Nephron (organoid): ENCODE data around the gene KSR2.

Source experiments
- H3K27ac Mint-ChIP-seq, 3 experiments: 2 replicates each; pipeline ENCODE4 v1.8.0; 2020; ENCODE audit warnings: mixed read lengths in 3 of 3, mild to moderate bottlenecking in 2 of 3, moderate library complexity in 1 of 3
- H3K27me3 Mint-ChIP-seq: 2 replicates; pipeline ENCODE4 v1.8.0; 2021; ENCODE audit warnings: low read depth, mild to moderate bottlenecking, moderate library complexity, mixed read lengths
- H3K36me3 Mint-ChIP-seq: 2 replicates; pipeline ENCODE4 v1.8.0; 2020; ENCODE audit warnings: low read depth, mixed read lengths
- H3K4me1 Mint-ChIP-seq: 2 replicates; pipeline ENCODE4 v1.8.0; 2020; ENCODE audit warnings: mixed read lengths
- H3K4me3 Mint-ChIP-seq, 3 experiments: 2 replicates each; pipeline ENCODE4 v1.8.0; 2020; ENCODE audit warnings: mild to moderate bottlenecking in 3 of 3, mixed read lengths in 3 of 3, moderate library complexity in 2 of 3
- H3K9me3 Mint-ChIP-seq: 2 replicates; pipeline ENCODE4 v1.8.0; 2020; ENCODE audit warnings: mixed read lengths
- TF ChIP-seq, protein P1 (sequence below), 3 experiments: fragments of 200-600 bp; sonication (generic); IDR thresholded peaks; one replicate each; pipeline ENCODE4 v1.5.0; 2021; ENCODE audit warnings: antibody characterized with exemption in 3 of 3; ENCODE audit not compliant: unreplicated experiment in 3 of 3

KSR2 gene

DNA sequence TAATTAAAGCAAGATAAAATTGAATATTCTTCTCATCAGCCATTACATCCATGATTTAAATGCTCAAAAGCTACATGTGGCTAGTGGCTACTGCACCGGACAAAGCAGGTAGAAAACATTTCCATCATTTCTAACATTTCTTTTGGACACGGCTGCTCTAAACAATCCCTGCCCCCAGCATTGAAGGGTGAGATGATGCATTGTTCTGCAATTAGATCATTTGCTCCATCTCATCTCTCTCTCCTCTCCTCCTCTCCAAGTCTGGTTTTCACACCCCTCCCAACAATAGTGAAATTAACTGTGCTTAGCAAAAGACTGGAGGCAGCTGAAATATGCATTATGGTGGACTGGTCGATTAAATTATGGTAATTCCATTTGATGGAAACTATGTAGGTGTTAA, 288.5 kb downstream of the KSR2 start:
- peaks cover 39% of the 10 kb centered on the region for H3K27me3 Mint-ChIP-seq
- peaks cover 3% of the 10 kb centered on the region for H3K9me3 Mint-ChIP-seq
- H3K36me3 Mint-ChIP-seq, result no peaks in the 10 kb centered on the region
- TF ChIP-seq, protein P1, sequence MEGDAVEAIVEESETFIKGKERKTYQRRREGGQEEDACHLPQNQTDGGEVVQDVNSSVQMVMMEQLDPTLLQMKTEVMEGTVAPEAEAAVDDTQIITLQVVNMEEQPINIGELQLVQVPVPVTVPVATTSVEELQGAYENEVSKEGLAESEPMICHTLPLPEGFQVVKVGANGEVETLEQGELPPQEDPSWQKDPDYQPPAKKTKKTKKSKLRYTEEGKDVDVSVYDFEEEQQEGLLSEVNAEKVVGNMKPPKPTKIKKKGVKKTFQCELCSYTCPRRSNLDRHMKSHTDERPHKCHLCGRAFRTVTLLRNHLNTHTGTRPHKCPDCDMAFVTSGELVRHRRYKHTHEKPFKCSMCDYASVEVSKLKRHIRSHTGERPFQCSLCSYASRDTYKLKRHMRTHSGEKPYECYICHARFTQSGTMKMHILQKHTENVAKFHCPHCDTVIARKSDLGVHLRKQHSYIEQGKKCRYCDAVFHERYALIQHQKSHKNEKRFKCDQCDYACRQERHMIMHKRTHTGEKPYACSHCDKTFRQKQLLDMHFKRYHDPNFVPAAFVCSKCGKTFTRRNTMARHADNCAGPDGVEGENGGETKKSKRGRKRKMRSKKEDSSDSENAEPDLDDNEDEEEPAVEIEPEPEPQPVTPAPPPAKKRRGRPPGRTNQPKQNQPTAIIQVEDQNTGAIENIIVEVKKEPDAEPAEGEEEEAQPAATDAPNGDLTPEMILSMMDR (IDR thresholded peaks at IDR 0.05; ENCODE audit: unreplicated experiment in 3 of 3), result no peak
- H3K27ac Mint-ChIP-seq, result no peak overlapping the region
- H3K4me1 Mint-ChIP-seq, result peaks cover 4% of the 10 kb centered on the region
- H3K4me3 Mint-ChIP-seq, result no peak overlapping the region

DNA sequence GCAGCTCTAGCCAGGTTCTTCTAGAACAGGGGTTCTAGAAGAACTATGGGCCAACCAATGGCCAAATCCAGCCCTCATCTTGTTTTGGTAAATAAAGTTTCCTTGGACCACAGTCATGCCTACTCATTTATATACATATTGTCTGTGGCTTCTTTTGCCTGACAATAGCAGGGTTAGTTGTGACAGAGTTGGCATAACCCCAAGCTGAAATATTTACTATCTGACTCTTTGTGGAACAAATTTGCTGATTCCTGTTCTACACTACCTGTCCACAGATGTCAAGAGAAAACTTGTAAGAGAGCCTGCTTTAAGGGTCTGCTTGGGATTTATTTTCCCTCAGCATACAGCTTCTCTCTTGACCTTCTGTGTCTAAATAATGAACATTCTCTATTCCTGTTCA, 289.0 kb downstream of the KSR2 start:
- TF ChIP-seq, protein P1 (IDR thresholded peaks at IDR 0.05; ENCODE audit: unreplicated experiment in 3 of 3), result no peak

DNA sequence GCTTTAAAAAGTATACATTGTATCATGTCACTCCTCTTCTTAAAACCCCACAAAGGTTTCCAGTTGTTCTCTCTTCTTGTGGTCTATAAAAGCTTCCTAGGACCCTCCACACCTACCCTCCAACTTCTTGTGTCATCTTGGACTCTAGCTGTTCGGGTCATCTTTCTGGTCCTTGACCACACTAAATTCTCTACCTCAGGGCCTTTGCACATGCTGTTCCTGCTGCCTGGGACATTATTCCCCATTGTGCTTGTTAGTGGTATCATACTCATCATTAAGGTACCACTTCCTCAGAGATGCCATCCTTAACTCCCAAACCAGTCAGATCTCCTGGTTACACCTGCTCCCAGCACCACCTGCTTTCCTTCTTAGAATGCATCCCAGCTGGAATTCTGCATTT, 294.0 kb downstream of the KSR2 start:
- Mint-ChIP-seq H3K4me3 (no peak overlapping the region), H3K9me3 (peaks cover 3% of the 10 kb centered on the region)
- TF ChIP-seq, protein P1 (IDR thresholded peaks at IDR 0.05; ENCODE audit: unreplicated experiment in 3 of 3), result no peak

More for the DNA sequence above, 289.0 kb downstream of the KSR2 start:
- Mint-ChIP-seq H3K4me1 (no peaks in the 10 kb centered on the region), H3K9me3 (peaks cover 3% of the 10 kb centered on the region), H3K36me3 (no peaks in the 10 kb centered on the region), H3K27me3 (peaks cover 41% of the 10 kb centered on the region), H3K4me3 (no peak overlapping the region), H3K27ac (no peak overlapping the region)

DNA sequence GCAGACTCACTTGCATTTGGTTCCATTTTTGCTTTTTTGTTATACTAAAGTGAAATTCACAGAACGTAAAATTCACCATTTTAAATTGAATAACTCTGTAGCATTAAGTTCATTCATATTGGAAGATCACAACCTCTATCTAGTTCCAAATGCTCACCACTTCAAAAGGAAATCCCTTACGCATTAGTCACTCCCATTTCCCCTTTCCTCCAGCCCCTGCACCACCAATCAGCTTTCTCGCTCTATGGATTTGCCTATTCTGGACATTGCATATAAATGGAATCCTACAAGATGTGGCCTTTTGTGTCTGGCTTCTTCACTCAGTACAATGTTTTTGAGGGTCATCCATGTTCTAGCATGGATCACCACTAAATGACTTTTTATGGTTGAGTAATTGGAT, 294.5 kb downstream of the KSR2 start:
- H3K9me3 Mint-ChIP-seq, result peaks cover 3% of the 10 kb centered on the region
- no peaks in the 10 kb centered on the region for H3K36me3 Mint-ChIP-seq
- TF ChIP-seq, protein P1 (IDR thresholded peaks at IDR 0.05; ENCODE audit: unreplicated experiment in 3 of 3), result no peak
- no peak overlapping the region for H3K4me3 Mint-ChIP-seq
- no peaks in the 10 kb centered on the region for H3K4me1 Mint-ChIP-seq
- H3K27me3 Mint-ChIP-seq, result peaks cover 60% of the 10 kb centered on the region
- no peak overlapping the region for H3K27ac Mint-ChIP-seq

More for the DNA sequence above, 294.0 kb downstream of the KSR2 start:
- no peaks in the 10 kb centered on the region for H3K4me1 Mint-ChIP-seq
- peaks cover 59% of the 10 kb centered on the region for H3K27me3 Mint-ChIP-seq
- H3K36me3 Mint-ChIP-seq, result no peaks in the 10 kb centered on the region
- H3K27ac Mint-ChIP-seq, result no peak overlapping the region

DNA sequence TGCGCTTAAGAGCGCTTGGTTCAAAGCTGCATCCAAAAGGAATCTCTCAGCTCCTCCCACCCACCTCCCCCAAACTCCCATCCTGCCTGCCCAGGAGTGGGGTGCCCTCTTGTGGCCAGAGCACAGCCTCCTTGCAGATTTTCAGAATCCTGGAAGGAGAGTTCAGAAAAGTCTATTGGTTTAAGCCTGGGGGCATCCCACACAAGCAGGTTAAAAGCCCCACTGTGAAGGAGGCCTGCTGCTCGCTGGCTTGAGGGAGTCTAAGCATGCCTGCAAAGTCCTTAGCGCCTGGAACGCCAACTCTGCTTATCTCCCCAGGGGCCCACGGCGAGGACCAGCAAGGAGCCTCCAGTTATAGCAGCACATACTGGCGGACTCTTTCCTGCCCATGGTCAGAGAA, 297.1 kb downstream of the KSR2 start:
- no peak overlapping the region for H3K27ac Mint-ChIP-seq
- no peaks in the 10 kb centered on the region for H3K36me3 Mint-ChIP-seq
- no peaks in the 10 kb centered on the region for H3K4me1 Mint-ChIP-seq
- TF ChIP-seq, protein P1 (IDR thresholded peaks at IDR 0.05; ENCODE audit: unreplicated experiment in 3 of 3), result peak in 2 of 3 experiments; percentile 31
- H3K4me3 Mint-ChIP-seq, result no peak overlapping the region
- H3K9me3 Mint-ChIP-seq, result no peaks in the 10 kb centered on the region
- peaks cover 80% of the 10 kb centered on the region for H3K27me3 Mint-ChIP-seq

DNA sequence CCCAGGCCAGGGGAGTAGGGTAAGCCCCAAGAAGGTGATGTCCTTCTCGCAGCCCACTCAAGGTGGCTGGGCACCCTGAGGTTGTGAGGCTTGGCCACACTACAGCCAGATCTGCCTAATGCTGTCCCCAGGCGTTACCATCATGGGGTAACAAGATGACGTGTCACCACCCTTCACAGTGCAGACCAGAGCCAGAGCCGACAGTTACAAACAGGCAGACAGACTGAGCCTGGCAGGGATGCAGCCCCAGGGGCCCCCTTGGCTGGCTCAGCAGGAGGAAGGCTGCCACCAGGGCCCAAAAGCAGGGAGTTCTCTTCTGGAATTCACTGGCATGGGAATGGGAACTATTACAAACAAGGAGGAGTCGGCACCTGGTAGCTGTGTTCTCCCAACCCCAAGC, 304.6 kb downstream of the KSR2 start:
- no peaks in the 10 kb centered on the region for H3K4me1 Mint-ChIP-seq
- H3K27me3 Mint-ChIP-seq, result peaks cover 94% of the 10 kb centered on the region
- TF ChIP-seq, protein P1 (IDR thresholded peaks at IDR 0.05; ENCODE audit: unreplicated experiment in 3 of 3), result no peak
- no peaks in the 10 kb centered on the region for H3K36me3 Mint-ChIP-seq
- no peak overlapping the region for H3K27ac Mint-ChIP-seq
- no peaks in the 10 kb centered on the region for H3K9me3 Mint-ChIP-seq
- H3K4me3 Mint-ChIP-seq, result no peak overlapping the region
